Coronary artery (tissue), 2 donors: ENCODE data around the gene PSD4.

Experiments used
- DNase-seq: peaks from one replicate; pipeline ENCODE4 v3.0.0-alpha.2; 2017; ENCODE audit warnings: low spot score
- H3K27ac ChIP-seq, 2 donors: fragments of 200-600 bp; sonication (generic); one replicate each; pipeline ENCODE4 v1.5.1; 2016 to 2019
- H3K4me3 ChIP-seq: fragments of 200-600 bp; sonication (generic); 2 replicates; pipeline ENCODE4 v1.5.1; 2016; ENCODE audit warnings: mild to moderate bottlenecking, moderate library complexity
- TF ChIP-seq, protein P1 (sequence below): fragments of 200-600 bp; sonication (generic); IDR thresholded peaks from one replicate; pipeline ENCODE4 v1.5.1; 2019; ENCODE audit warnings: antibody characterized with exemption

PSD4 gene

DNA sequence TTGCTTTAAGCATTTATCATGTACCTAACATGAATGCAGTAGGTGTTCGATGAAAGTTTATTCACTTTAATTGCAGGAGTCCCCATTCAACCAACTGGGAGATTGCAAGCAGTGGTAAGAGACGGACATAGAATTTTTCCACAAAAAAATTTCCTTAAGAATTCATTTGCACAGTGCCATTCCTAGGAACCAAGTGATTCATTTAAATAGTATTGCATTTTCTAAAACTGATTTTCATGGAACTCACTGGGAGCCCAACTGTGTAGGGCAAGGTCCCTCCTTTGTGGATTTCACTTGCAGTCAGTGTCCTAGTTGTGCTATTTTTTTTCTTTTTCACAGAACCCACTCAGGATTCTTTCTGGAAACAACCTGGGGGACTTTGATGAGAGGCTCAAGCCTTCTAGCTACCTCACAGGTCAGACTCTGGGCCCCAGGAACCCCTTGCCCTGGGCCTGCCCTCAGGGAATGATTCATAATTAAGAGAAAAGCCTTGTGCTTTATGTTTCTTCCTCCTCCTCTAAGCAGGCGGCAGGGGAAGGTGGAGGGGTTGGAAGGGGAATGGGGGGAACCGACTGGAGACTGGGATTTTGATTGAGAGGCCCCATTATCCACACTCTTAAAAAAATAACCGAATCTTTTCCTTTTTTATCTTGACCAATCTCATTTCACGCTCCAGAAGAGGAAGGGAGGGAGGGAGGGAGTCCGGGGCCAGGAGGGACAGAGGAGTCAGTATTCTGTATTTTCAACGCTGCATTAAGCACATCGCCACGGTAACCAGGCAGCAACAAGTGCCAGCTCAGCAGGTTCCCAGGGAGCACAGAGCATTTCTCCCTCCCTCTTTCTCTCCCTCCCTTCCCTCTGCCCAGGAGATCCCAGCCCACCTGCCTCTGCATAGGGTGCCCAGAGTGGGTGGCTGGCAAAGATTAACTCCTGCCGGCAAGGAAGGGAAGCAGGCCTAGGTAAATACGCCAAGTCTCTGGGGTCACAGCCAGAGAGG lies 51.8 kb downstream of the PSD4 start:
- TF ChIP-seq, protein P1, sequence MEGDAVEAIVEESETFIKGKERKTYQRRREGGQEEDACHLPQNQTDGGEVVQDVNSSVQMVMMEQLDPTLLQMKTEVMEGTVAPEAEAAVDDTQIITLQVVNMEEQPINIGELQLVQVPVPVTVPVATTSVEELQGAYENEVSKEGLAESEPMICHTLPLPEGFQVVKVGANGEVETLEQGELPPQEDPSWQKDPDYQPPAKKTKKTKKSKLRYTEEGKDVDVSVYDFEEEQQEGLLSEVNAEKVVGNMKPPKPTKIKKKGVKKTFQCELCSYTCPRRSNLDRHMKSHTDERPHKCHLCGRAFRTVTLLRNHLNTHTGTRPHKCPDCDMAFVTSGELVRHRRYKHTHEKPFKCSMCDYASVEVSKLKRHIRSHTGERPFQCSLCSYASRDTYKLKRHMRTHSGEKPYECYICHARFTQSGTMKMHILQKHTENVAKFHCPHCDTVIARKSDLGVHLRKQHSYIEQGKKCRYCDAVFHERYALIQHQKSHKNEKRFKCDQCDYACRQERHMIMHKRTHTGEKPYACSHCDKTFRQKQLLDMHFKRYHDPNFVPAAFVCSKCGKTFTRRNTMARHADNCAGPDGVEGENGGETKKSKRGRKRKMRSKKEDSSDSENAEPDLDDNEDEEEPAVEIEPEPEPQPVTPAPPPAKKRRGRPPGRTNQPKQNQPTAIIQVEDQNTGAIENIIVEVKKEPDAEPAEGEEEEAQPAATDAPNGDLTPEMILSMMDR: no peak
- DNase-seq: no peak
- peak overlapping the region in 1 of 2 donors; percentile 49 for H3K27ac ChIP-seq
- no peak overlapping the region for H3K4me3 ChIP-seq

DNA sequence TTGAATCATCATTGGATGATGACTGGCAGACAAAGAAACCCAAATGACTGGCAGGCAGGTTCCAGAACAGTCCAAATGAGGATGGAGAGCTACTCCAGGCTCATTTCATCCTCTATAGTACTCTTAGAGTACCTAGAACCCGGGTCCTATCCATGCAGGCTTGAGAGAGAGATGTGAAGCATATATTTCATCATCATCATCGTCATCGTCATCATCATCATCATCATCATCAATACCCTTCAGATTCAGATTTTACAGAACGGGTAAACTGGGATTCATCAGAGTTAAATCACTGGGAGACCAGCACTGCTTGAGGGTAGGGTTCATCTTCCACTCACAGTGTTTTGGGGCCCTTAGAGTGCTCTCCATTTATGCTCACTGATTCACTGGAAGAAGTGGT lies 52.7 kb downstream of the PSD4 start:
- no peak overlapping the region for H3K4me3 ChIP-seq
- H3K27ac ChIP-seq: no peak overlapping the region
- DNase-seq: no peak
- TF ChIP-seq, protein P1: no peak

DNA sequence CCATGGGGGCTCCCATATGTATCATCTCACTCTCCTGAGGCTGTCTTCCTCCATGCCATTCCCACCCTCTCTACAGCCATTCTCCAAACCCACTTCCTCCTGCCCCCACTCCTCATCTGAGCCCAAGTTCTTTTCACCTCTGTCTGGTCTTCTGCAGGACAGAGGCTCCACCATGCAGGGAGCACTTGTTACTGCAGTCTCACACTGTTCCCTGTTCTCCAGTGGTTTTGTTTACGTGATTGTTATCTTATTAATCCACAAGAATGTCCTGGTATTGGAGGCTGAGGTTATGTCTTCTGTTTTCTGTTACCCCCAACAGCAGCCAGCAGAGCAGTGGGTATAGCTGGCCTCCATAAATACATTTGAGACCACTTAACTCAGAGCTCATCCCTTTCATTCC lies 53.5 kb downstream of the PSD4 start:
- Histone ChIP-seq H3K4me3 (no peak overlapping the region), H3K27ac (no peak overlapping the region)
- DNase-seq: no peak
- TF ChIP-seq, protein P1: no peak

DNA sequence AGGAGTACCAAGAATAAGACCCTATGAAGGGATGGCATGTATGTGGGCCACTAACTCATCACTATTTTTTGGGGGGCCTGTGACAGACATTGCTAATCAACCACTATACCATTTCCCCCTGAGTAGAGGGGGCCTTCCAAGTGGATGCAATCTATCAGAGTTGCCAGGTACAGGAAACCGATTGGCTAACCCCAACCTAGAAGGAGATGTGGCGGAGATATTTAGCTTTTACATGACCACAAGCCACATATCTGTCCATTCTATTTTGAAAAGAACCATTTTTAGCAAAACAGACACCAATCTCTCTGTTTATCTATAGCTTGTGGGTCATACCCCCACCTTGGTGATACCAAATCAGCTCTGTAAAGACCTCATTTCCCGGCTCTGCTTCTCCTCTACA lies 53.9 kb downstream of the PSD4 start:
- TF ChIP-seq, protein P1: no peak
- DNase-seq: no peak
- Histone ChIP-seq H3K27ac (no peak overlapping the region), H3K4me3 (no peak overlapping the region)

DNA sequence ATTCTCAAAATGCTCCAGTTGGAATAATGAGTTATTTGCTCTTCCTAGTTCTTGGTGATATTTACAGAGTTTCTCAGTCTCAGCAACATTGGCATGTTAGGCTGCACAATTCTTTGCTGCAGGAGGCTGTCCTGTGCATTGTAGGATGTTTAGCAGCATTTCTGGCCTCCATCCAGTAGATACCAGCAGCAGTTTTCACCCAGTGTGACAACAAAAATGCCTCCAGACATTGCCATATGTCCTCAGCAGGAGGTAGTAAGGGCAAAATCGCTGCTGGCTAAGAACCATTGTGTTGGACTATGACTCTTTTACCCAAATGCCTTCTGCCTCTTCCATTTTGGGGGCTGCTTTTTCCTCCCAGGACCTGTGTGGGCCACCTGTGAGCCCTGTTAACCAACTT lies 54.6 kb downstream of the PSD4 start:
- DNase-seq: no peak
- Histone ChIP-seq H3K27ac (no peak overlapping the region), H3K4me3 (no peak overlapping the region)
- TF ChIP-seq, protein P1: no peak

DNA sequence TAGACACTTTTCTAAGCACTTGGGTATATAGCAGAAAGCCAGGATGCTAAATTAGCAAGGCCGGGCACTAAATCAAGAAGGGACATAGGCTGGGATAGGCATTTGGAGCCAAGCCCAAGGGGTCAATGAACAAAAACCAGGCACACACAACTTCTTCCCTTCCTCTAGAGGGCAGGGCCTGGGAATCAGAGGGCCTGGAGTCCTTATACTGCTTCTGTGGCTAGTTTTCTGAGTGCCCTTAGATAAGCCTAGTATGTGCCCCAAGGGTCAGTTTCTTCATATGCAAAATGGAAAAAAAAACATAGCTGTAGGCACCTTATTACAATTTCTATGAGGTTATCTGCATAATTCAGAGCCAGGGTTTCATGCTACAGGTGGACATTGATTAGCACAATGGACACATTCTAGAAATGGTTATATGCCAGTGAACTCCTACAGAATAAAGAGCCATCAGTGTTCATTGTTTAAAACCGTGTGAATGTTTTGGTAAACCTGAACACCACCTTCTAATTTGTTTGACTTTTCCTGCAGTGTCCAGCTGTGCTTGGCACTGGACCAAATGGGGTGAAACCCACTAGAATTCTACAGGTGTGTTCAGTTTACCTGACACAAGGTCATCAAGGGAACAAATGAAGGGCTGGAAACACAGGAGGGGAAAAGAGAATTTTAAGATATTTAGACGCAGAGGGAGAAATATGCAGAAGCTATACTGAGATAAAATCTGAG lies 55.4 kb downstream of the PSD4 start:
- Histone ChIP-seq H3K27ac (no peak overlapping the region), H3K4me3 (no peak overlapping the region)
- TF ChIP-seq, protein P1: no peak
- DNase-seq: no peak
